ENCODE results near the gene RBM33. TPM values are rescaled to one million over a fixed set of nuclear protein-coding genes. Genes with fewer than 3 reads are reported as not detected.

The RBM33 gene
- total RNA-seq, 1 donor from 2014 or later, result 73.2 TPM

GRCh38 chr7:155809332-155809946, 165.0 kb downstream of the RBM33 start:
- TF ChIP-seq CTCF (conservative IDR thresholded peaks at IDR 0.05), result no peak
- no peak for DNase-seq (ENCODE audit: low read depth, low spot score)
- H3K27ac Mint-ChIP-seq (ENCODE audit: unreplicated experiment), result no peak overlapping the region
- H3K36me3 Mint-ChIP-seq (ENCODE audit: low read depth), result no peaks in the 10 kb centered on the region
- H3K4me1 Mint-ChIP-seq, result peaks cover 40% of the 10 kb centered on the region
- peaks cover 93% of the 10 kb centered on the region for H3K27me3 Mint-ChIP-seq (ENCODE audit: low read depth)
- peak overlapping the region; percentile 85 for H3K4me3 Mint-ChIP-seq
- H3K9me3 Mint-ChIP-seq, result no peaks in the 10 kb centered on the region

- TF ChIP-seq CTCF (conservative IDR thresholded peaks at IDR 0.05), result no peak
- no peaks in the 10 kb centered on the region for H3K9me3 Mint-ChIP-seq
- H3K27ac Mint-ChIP-seq (ENCODE audit: unreplicated experiment), result no peak overlapping the region
- H3K36me3 Mint-ChIP-seq (ENCODE audit: low read depth), result no peaks in the 10 kb centered on the region
- peak overlapping the region; percentile 79 for H3K4me3 Mint-ChIP-seq
- peaks cover 90% of the 10 kb centered on the region for H3K27me3 Mint-ChIP-seq (ENCODE audit: low read depth)
- H3K4me1 Mint-ChIP-seq, result peaks cover 40% of the 10 kb centered on the region
- no peak for DNase-seq (ENCODE audit: low read depth, low spot score)
These were observed 165.7 kb downstream of the RBM33 start for GRCh38 chr7:155809947-155810769.

- Mint-ChIP-seq H3K36me3 (ENCODE audit: low read depth) (no peaks in the 10 kb centered on the region), H3K4me3 (peak overlapping the region; percentile 79), H3K27me3 (ENCODE audit: low read depth) (peaks cover 91% of the 10 kb centered on the region), H3K9me3 (no peaks in the 10 kb centered on the region), H3K27ac (ENCODE audit: unreplicated experiment) (no peak overlapping the region), H3K4me1 (peaks cover 37% of the 10 kb centered on the region)
- no peak for TF ChIP-seq CTCF (conservative IDR thresholded peaks at IDR 0.05)
- no peak for DNase-seq (ENCODE audit: low read depth, low spot score)
These were observed 166.5 kb downstream of the RBM33 start for GRCh38 chr7:155810770-155811559.

GRCh38 chr7:155811560-155811894, 167.1 kb downstream of the RBM33 start:
- Mint-ChIP-seq H3K27ac (ENCODE audit: unreplicated experiment) (no peak overlapping the region), H3K9me3 (no peaks in the 10 kb centered on the region), H3K4me1 (peaks cover 37% of the 10 kb centered on the region), H3K27me3 (ENCODE audit: low read depth) (peaks cover 88% of the 10 kb centered on the region), H3K36me3 (ENCODE audit: low read depth) (no peaks in the 10 kb centered on the region), H3K4me3 (peak overlapping the region; percentile 79)
- DNase-seq (ENCODE audit: low read depth, low spot score), result no peak
- TF ChIP-seq CTCF (conservative IDR thresholded peaks at IDR 0.05), result no peak

- peaks cover 85% of the 10 kb centered on the region for H3K27me3 Mint-ChIP-seq (ENCODE audit: low read depth)
These were observed 167.7 kb downstream of the RBM33 start, which contains the start of gene SHH for GRCh38 chr7:155811895-155812761. Gene SHH (minus strand): TSS chr7:155812463. CDS start chr7:155812122, 341 bp downstream.

More at GRCh38 chr7:155811895-155812761, 167.7 kb downstream of the RBM33 start, which contains the start of gene SHH:
- Mint-ChIP-seq H3K27ac (ENCODE audit: unreplicated experiment) (no peak within 1 kb of the TSS), H3K36me3 (ENCODE audit: low read depth) (no peaks in the 10 kb centered on the region), H3K9me3 (no peaks in the 10 kb centered on the region), H3K4me1 (peaks cover 34% of the 10 kb centered on the region), H3K4me3 (peak within 1 kb of the TSS; percentile 79)
- no peak for TF ChIP-seq CTCF (conservative IDR thresholded peaks at IDR 0.05)
- no peak for DNase-seq (ENCODE audit: low read depth, low spot score)

All from neural crest cell (in vitro differentiated cells).